GM12878 (cell line): ENCODE data around the gene PHC3. TPM values are rescaled to one million over a fixed set of nuclear protein-coding genes. Genes with fewer than 3 reads are reported as not detected.

Source experiments
- ATAC-seq: fragments of 200-7000 bp; cut with Tn5 transposase; 3 replicates; pipeline ENCODE4 v1.9.1; 2020; ENCODE audit warnings: mild to moderate bottlenecking, moderate library complexity
- BruUV-seq: library from RNA; stranded (reverse); fragments of 400-500 nt; replicated peaks from 2 replicates; lab custom pipeline; 2021; lab: Mats Ljungman, UMichigan
- CTCF ChIA-PET: fragments of 300-600 bp; sonication (Branson Sonifier 250); formaldehyde crosslinking; extraction: SDS; loops from one replicate; lab custom pipeline; 2021; ENCODE audit warnings: inconsistent platforms; lab: Yijun Ruan, JAX
- POLR2A ChIA-PET: fragments of 350-600 bp; formaldehyde crosslinking; extraction: SDS; loops from one replicate; lab custom pipeline; 2021; ENCODE audit warnings: inconsistent platforms; lab: Charles Lee
- RAD21 ChIA-PET: fragments of 300-600 bp; sonication (Branson Sonifier 250); formaldehyde crosslinking; loops from one replicate; lab custom pipeline; 2023; ENCODE audit warnings: antibody characterized with exemption; ENCODE audit not compliant: unreplicated experiment; lab: Charles Lee
- SMC1A ChIA-PET: fragments of 300-600 bp; sonication (Branson Sonifier 250); formaldehyde crosslinking; loops from one replicate; lab custom pipeline; 2023; ENCODE audit not compliant: unreplicated experiment, uncharacterized antibody; lab: Charles Lee
- DNase-seq: peaks from one replicate; pipeline ENCODE4 v3.0.0-alpha.2; 2011; ENCODE audit warnings: low read depth, low spot score
- FAIRE-seq: peaks from 3 replicates; lab custom pipeline; 2011; peaks lifted over from hg19 to GRCh38; lab: Jason Lieb, UNC
- H2AFZ ChIP-seq: 2 replicates; pipeline ENCODE4 v1.6.0; 2011; ENCODE audit warnings: low read depth, low read length, control low read depth; ENCODE audit not compliant: control insufficient read depth
- H3K27ac ChIP-seq: 2 replicates; pipeline ENCODE4 v1.5.1; 2011; ENCODE audit warnings: control low read depth; ENCODE audit not compliant: control insufficient read depth, insufficient read depth
- H3K27me3 ChIP-seq, 2 experiments: replicated peaks in 1 of 2; 2 replicates each; pipeline versions ENCODE4 v1.6.0 to v1.6.1; 2011; ENCODE audit warnings: low read length in 1 of 2; ENCODE audit not compliant: control insufficient read depth in 2 of 2, insufficient read depth in 2 of 2
- H3K36me3 ChIP-seq, 2 experiments: 2 replicates each; pipeline ENCODE4 v1.5.1; 2011; ENCODE audit warnings: low read length in 1 of 2; ENCODE audit not compliant: control insufficient read depth in 2 of 2, insufficient read depth in 2 of 2
- H3K4me1 ChIP-seq: 2 replicates; pipeline ENCODE4 v1.6.1; 2011; ENCODE audit warnings: mild to moderate bottlenecking, low read length, moderate library complexity, mixed read lengths; ENCODE audit not compliant: control insufficient read depth, insufficient read depth
- H3K4me2 ChIP-seq: 2 replicates; pipeline ENCODE4 v1.6.0; 2011; ENCODE audit warnings: control low read depth; ENCODE audit not compliant: control insufficient read depth, insufficient read depth
- H3K4me3 ChIP-seq: fragments of 200-600 bp; sonication (generic); 2 replicates; pipeline ENCODE4 v1.5.1; 2016
- H3K79me2 ChIP-seq: 2 replicates; pipeline ENCODE4 v1.6.0; 2011; ENCODE audit warnings: low read length; ENCODE audit not compliant: control insufficient read depth, insufficient read depth
- H3K9ac ChIP-seq: 2 replicates; pipeline ENCODE4 v1.8.0; 2011; ENCODE audit warnings: low read length, control low read depth, mixed read lengths; ENCODE audit not compliant: control insufficient read depth, insufficient read depth
- H3K9me3 ChIP-seq: replicated peaks from 3 replicates; pipeline ENCODE4 v1.5.1; 2011; ENCODE audit warnings: mild to moderate bottlenecking, low read length; ENCODE audit not compliant: control insufficient read depth, insufficient read depth
- H4K20me1 ChIP-seq: 2 replicates; pipeline ENCODE4 v1.6.0; 2011; ENCODE audit not compliant: control insufficient read depth, insufficient read depth
- CEBPB ChIP-seq, 2 experiments: fragments of 150-350 bp in 1 of 2; IDR thresholded peaks; 2 replicates each; pipeline ENCODE4 v1.6.1; 2012 to 2014; ENCODE audit warnings: low read depth in 2 of 2, low read length in 2 of 2, borderline replicate concordance in 1 of 2, inconsistent platforms in 1 of 2
- CHD1 ChIP-seq: IDR thresholded peaks from 2 replicates; pipeline ENCODE4 v1.6.1; 2012; ENCODE audit warnings: low read depth, low read length, improper control_type of control experiment
- FOXK2 ChIP-seq: fragments of 450-650 bp; IDR thresholded peaks from 2 replicates; pipeline ENCODE4 v1.6.1; 2017; ENCODE audit warnings: mild to moderate bottlenecking, moderate library complexity
- IKZF2 ChIP-seq, 2 experiments: fragments of 450-650 bp; IDR thresholded peaks; 2 replicates each; pipeline ENCODE4 v1.6.1; 2017; ENCODE audit warnings: mild to moderate bottlenecking in 2 of 2, moderate library complexity in 2 of 2
- MAX ChIP-seq: IDR thresholded peaks from 2 replicates; pipeline ENCODE4 v1.6.1; 2012; ENCODE audit warnings: low read depth, low read length, improper control_type of control experiment
- NR2C1 ChIP-seq: fragments of 450-650 bp; IDR thresholded peaks from 2 replicates; pipeline ENCODE4 v1.6.1; 2017; ENCODE audit warnings: antibody characterized with exemption, mild to moderate bottlenecking, moderate library complexity
- POLR2A ChIP-seq: IDR thresholded peaks from 2 replicates; pipeline ENCODE4 v1.6.1; 2011; ENCODE audit warnings: low read depth, mild to moderate bottlenecking, low read length
- POLR2AphosphoS5 ChIP-seq: IDR thresholded peaks from 2 replicates; pipeline ENCODE4 v1.6.1; 2011; ENCODE audit warnings: mild to moderate bottlenecking, low read length, inconsistent platforms
- SIN3A ChIP-seq: IDR thresholded peaks from 2 replicates; pipeline ENCODE4 v1.6.1; 2012; ENCODE audit warnings: low read depth, low read length, improper control_type of control experiment
- SMAD1 ChIP-seq: fragments of 450-650 bp; IDR thresholded peaks from 2 replicates; pipeline ENCODE4 v1.6.1; 2018; ENCODE audit warnings: mild to moderate bottlenecking, low read depth; ENCODE audit not compliant: partially characterized antibody
- STAT3 ChIP-seq: IDR thresholded peaks from 2 replicates; pipeline ENCODE4 v1.6.1; 2011; ENCODE audit warnings: low read depth, low read length, improper control_type of control experiment
- TCF3 ChIP-seq: IDR thresholded peaks from 2 replicates; pipeline ENCODE4 v1.6.1; 2012; ENCODE audit warnings: low read depth, mild to moderate bottlenecking, low read length, borderline replicate concordance; ENCODE audit not compliant: insufficient read depth
- ZNF687 ChIP-seq: fragments of 450-650 bp; IDR thresholded peaks from 2 replicates; pipeline ENCODE4 v1.6.1; 2017; ENCODE audit warnings: mild to moderate bottlenecking, moderate library complexity
- WGBS: methylation state at CpG from one replicate; pipeline ENCODE4 v1.1.6; 2016; ENCODE audit warnings: low lambda C conversion rate; ENCODE audit not compliant: insufficient replicate concordance, insufficient coverage; ENCODE audit errors: missing lambda C conversion rate; 5-methylcytosine and 5-hydroxymethylcytosine counted together
- in situ Hi-C: fragments of 300-500 bp; cut with MboI; formaldehyde crosslinking; loops from 9 replicates; pipeline ENCODE4 v1.14.3; 2018; ENCODE audit warnings: mixed read lengths
- intact Hi-C: fragments of 100-400 bp; cut with micrococcal nuclease; formaldehyde crosslinking; loops from one replicate; pipeline ENCODE4 v1.14.2; 2022; ENCODE audit not compliant: unreplicated experiment
- polyA plus RNA-seq, 11 experiments: library from polyadenylated mRNA; depleted of rRNA in 4 of 11; unstranded in 6 of 11; stranded (reverse) in 5 of 11; fragments of >200 nt; fragmentation: Nextera tagmentation in 4 of 11; fragmentation: Illumina TruSeq in 1 of 11; extraction: Ambion mirVana in 4 of 11; extraction: Trizol in 1 of 11; gene quantifications; 1 replicate in 1 of 11; 2 replicates in 10 of 11; pipeline versions ENCODE4 v1.2.1 to v1.2.3, GENCODE V29; 2011 to 2016; ENCODE audit warnings: inconsistent platforms in 2 of 11, missing spikeins in 2 of 11, low read depth in 1 of 11
- total RNA-seq, 4 experiments: library from RNA; depleted of rRNA in 3 of 4; stranded (reverse); fragments of >200 nt in 3 of 4; fragmentation: Illumina TruSeq in 1 of 4; extraction: Trizol in 1 of 4; gene quantifications; 2 replicates each; pipeline versions ENCODE4 v1.2.1 to v1.2.3, GENCODE V29; 2013 to 2021

The PHC3 gene
- total and polyA plus RNA-seq, 10 of the 15 experiments (the other 5 are each of a cell fraction or from before 2014, with no cell fraction given): 3.3 to 62.3 (median 22.1) TPM

GRCh38 chr3:170128977-170129431 is 52.5 kb downstream of the PHC3 start:
- SMC1A ChIA-PET: interaction anchor here (0.6 to 3.3 kb wide), 17 partner anchors 8 to 160 kb away, joined by 3 to 14 read pairs (median 3); no protein-coding TSS in a partner anchor
- Histone ChIP-seq H3K79me2 (peaks cover 27% of the 10 kb centered on the region), H3K27ac (peak overlapping the region; percentile 94), H3K4me1 (peaks cover 27% of the 10 kb centered on the region), H3K9me3 (peaks cover 9% of the 10 kb centered on the region), H3K36me3 (peaks cover 2 to 22% of the 10 kb centered on the region in 2 experiments), H3K27me3 (no peaks in the 10 kb centered on the region), H3K4me2 (peak overlapping the region; percentile 12), H3K4me3 (no peak overlapping the region), H2AFZ (no peak overlapping the region), H3K9ac (peak overlapping the region; percentile 55), H4K20me1 (no peaks in the 10 kb centered on the region)
- CTCF ChIA-PET: interaction anchor here (0.6 to 2.7 kb wide), 5 partner anchors 8 to 350 kb away, joined by 3 to 11 read pairs (median 3); no protein-coding TSS in a partner anchor
- ATAC-seq (peak; percentile 74), FAIRE-seq (no peak), DNase-seq (no peak)
- POLR2A ChIA-PET: interaction anchor here (0.6 to 2.7 kb wide), 8 partner anchors 10 to 71 kb away, joined by 3 to 12 read pairs (median 3); no protein-coding TSS in a partner anchor
- WGBS: 31% methylated on average over 1 of the region's 1 CpG
- no peak for TF ChIP-seq SMAD1
- TF ChIP-seq FOXK2: no peak
- no peak for TF ChIP-seq CHD1
- no peak for TF ChIP-seq NR2C1
- TF ChIP-seq POLR2AphosphoS5: peak; percentile 57; the same call in 1 of the 2 replicates
- no peak for TF ChIP-seq TCF3
- TF ChIP-seq STAT3: no peak
- TF ChIP-seq POLR2A: peak; percentile 53; the same call in 1 of the 2 replicates
- TF ChIP-seq MAX: no peak
- TF ChIP-seq SIN3A: no peak
- TF ChIP-seq ZNF687: no peak
- no peak for TF ChIP-seq IKZF2 (IDR thresholded peaks at IDR 0.05)
- TF ChIP-seq CEBPB (IDR thresholded peaks at IDR 0.05; ENCODE audit: borderline replicate concordance in 1 of 2, low read depth in 2 of 2, low read length in 2 of 2): no peak
- in situ Hi-C loops (no loop called here), intact Hi-C loops (loop anchor here (5.0 kb wide), 1 partner anchor 53 kb away; the partner anchor contains the start of gene PHC3)
- RAD21 ChIA-PET: interaction anchor here (0.8 to 2.5 kb wide), 10 partner anchors 10 to 197 kb away, joined by 3 to 13 read pairs (median 6); partner anchors contain the start of gene PHC3
- no TSS peak for BruUV-seq
